Dedifferentiated amniotic fluid mesenchymal stem cell (primary cell): ENCODE measurements around the gene OTOF.

Experiments
- DNase-seq: peaks from one replicate; pipeline ENCODE4 v3.0.0-alpha.2; 2016; ENCODE audit errors: extremely low spot score

OTOF gene

GRCh38 chr2:26449278-26450030, 28.5 kb downstream of the OTOF start:
- no peak for DNase-seq

- no peak for DNase-seq
These were observed 29.3 kb downstream of the OTOF start for GRCh38 chr2:26448651-26449050.

- DNase-seq = no peak
These were observed 33.7 kb downstream of the OTOF start for GRCh38 chr2:26444236-26444635.

- DNase-seq = no peak
These were observed 35.2 kb downstream of the OTOF start for GRCh38 chr2:26442707-26443106.

GRCh38 chr2:26442301-26442700, 35.6 kb downstream of the OTOF start:
- no peak for DNase-seq

- no peak for DNase-seq
These were observed 39.0 kb downstream of the OTOF start for GRCh38 chr2:26438926-26439325.

- DNase-seq = peak; percentile 59
These were observed 39.4 kb downstream of the OTOF start for GRCh38 chr2:26438526-26438925.

GRCh38 chr2:26435106-26435505, 42.8 kb downstream of the OTOF start:
- DNase-seq = no peak

GRCh38 chr2:26432859-26433258, 45.1 kb downstream of the OTOF start:
- DNase-seq = no peak

GRCh38 chr2:26432363-26432762, 45.6 kb downstream of the OTOF start:
- no peak for DNase-seq

- DNase-seq = no peak
These were observed 47.1 kb downstream of the OTOF start for GRCh38 chr2:26430826-26431225.

- no peak for DNase-seq
These were observed 47.9 kb downstream of the OTOF start for GRCh38 chr2:26429779-26430578.

GRCh38 chr2:26428846-26429245, 49.1 kb downstream of the OTOF start:
- DNase-seq = no peak

GRCh38 chr2:26424221-26424620, 53.7 kb downstream of the OTOF start:
- no peak for DNase-seq

GRCh38 chr2:26423750-26424149, 54.2 kb downstream of the OTOF start:
- DNase-seq = no peak

- no peak for DNase-seq
These were observed 54.8 kb downstream of the OTOF start for GRCh38 chr2:26422947-26423629.

GRCh38 chr2:26421961-26422360, 56.0 kb downstream of the OTOF start:
- DNase-seq = no peak

- DNase-seq = no peak
These were observed 63.6 kb downstream of the OTOF start for GRCh38 chr2:26414311-26414710.

GRCh38 chr2:26412091-26412673, 65.7 kb downstream of the OTOF start:
- no peak for DNase-seq

- no peak for DNase-seq
These were observed 66.5 kb downstream of the OTOF start for GRCh38 chr2:26411419-26411818.

- DNase-seq = no peak
These were observed 67.1 kb downstream of the OTOF start for GRCh38 chr2:26410764-26411243.

GRCh38 chr2:26409785-26410184, 68.1 kb downstream of the OTOF start:
- no peak for DNase-seq
